Right atrium auricular region (tissue), 2 donors: ENCODE results near the gene CAMSAP3. TPM values are rescaled to one million over a fixed set of nuclear protein-coding genes. Genes with fewer than 3 reads are reported as not detected.

Experiments used
- DNase-seq: peaks from one replicate; pipeline ENCODE4 v3.0.0-alpha.2; 2019; ENCODE audit warnings: low spot score
- H3K27ac ChIP-seq, 2 donors: fragments of 200-600 bp; sonication (generic); 1 replicate in 1 of 2; 2 replicates in 1 of 2; pipeline ENCODE4 v1.5.1; 2016 to 2019
- H3K27me3 ChIP-seq, 2 donors: fragments of 200-600 bp; sonication (generic); one replicate each; pipeline versions ENCODE4 v1.5.1 to v1.6.0; 2017 to 2019
- H3K36me3 ChIP-seq: fragments of 200-600 bp; sonication (generic); one replicate; pipeline ENCODE4 v1.5.1; 2016
- H3K4me1 ChIP-seq, 2 donors: fragments of 200-600 bp; sonication (generic); one replicate each; pipeline versions ENCODE4 v1.5.1 to v1.6.0; 2017 to 2019
- H3K4me3 ChIP-seq, 2 donors: fragments of 200-600 bp; sonication (generic); 1 replicate in 1 of 2; 2 replicates in 1 of 2; pipeline ENCODE4 v1.5.1; 2017 to 2019; ENCODE audit warnings: mild to moderate bottlenecking in 1 of 2, moderate library complexity in 1 of 2
- H3K9me3 ChIP-seq, 2 donors: fragments of 200-600 bp; sonication (generic); one replicate each; pipeline ENCODE4 v1.5.1; 2019
- CTCF ChIP-seq, 2 donors: fragments of 200-600 bp; sonication (generic); IDR thresholded peaks; one replicate each; pipeline ENCODE4 v1.5.1; 2019; ENCODE audit warnings: antibody characterized with exemption in 2 of 2
- total RNA-seq, 2 donors: library from RNA; depleted of rRNA; stranded (reverse); fragments of >200 nt; gene quantifications; one replicate each; pipeline ENCODE4 v1.1.0, GENCODE V29; 2016

Gene CAMSAP3
- total RNA-seq, 2 donors from 2014 or later = 0.26 to 0.55 TPM

- no peaks in the 10 kb centered on the region for H3K27me3 ChIP-seq
- no peak for TF ChIP-seq CTCF (IDR thresholded peaks at IDR 0.05)
- H3K4me1 ChIP-seq = no peaks in the 10 kb centered on the region
- H3K4me3 ChIP-seq = no peak overlapping the region
- no peaks in the 10 kb centered on the region for H3K9me3 ChIP-seq
- no peaks in the 10 kb centered on the region for H3K36me3 ChIP-seq
- DNase-seq = no peak
- no peak overlapping the region for H3K27ac ChIP-seq
These were observed 16.9 kb downstream of the CAMSAP3 start for GRCh38 chr19:7612282-7613274.

- H3K36me3 ChIP-seq = peaks cover 12% of the 10 kb centered on the region
- no peaks in the 10 kb centered on the region for H3K9me3 ChIP-seq
- no peak overlapping the region for H3K4me3 ChIP-seq
- no peak for TF ChIP-seq CTCF (IDR thresholded peaks at IDR 0.05)
- no peaks in the 10 kb centered on the region for H3K27me3 ChIP-seq
- H3K4me1 ChIP-seq = no peaks in the 10 kb centered on the region
- no peak overlapping the region for H3K27ac ChIP-seq
- no peak for DNase-seq
These were observed 19.4 kb downstream of the CAMSAP3 start for GRCh38 chr19:7614859-7615741.

GRCh38 chr19:7617172-7617571 is 21.5 kb downstream of the CAMSAP3 start:
- Histone ChIP-seq H3K4me3 (no peak overlapping the region), H3K36me3 (peaks cover 33% of the 10 kb centered on the region), H3K27ac (no peak overlapping the region), H3K9me3 (no peaks in the 10 kb centered on the region), H3K27me3 (no peaks in the 10 kb centered on the region), H3K4me1 (no peaks in the 10 kb centered on the region)
- DNase-seq = no peak
- no peak for TF ChIP-seq CTCF (IDR thresholded peaks at IDR 0.05)

- Histone ChIP-seq H3K4me3 (no peak overlapping the region), H3K27ac (no peak overlapping the region), H3K4me1 (no peaks in the 10 kb centered on the region), H3K27me3 (no peaks in the 10 kb centered on the region), H3K36me3 (peaks cover 38% of the 10 kb centered on the region), H3K9me3 (no peaks in the 10 kb centered on the region)
- DNase-seq = no peak
- TF ChIP-seq CTCF (IDR thresholded peaks at IDR 0.05) = no peak
These were observed 22.1 kb downstream of the CAMSAP3 start for GRCh38 chr19:7617735-7618134.

GRCh38 chr19:7618348-7618747 is 22.7 kb downstream of the CAMSAP3 start:
- no peak for DNase-seq
- Histone ChIP-seq H3K4me3 (no peak overlapping the region), H3K4me1 (no peaks in the 10 kb centered on the region), H3K36me3 (peaks cover 44% of the 10 kb centered on the region), H3K27me3 (no peaks in the 10 kb centered on the region), H3K9me3 (no peaks in the 10 kb centered on the region), H3K27ac (no peak overlapping the region)
- no peak for TF ChIP-seq CTCF (IDR thresholded peaks at IDR 0.05)
